Heart left ventricle (tissue), 13 donors: Measurements from ENCODE around the gene ITPK1.
A peak's percentile ranks its signal among the peaks of the same experiment; 100 is the strongest.

Source experiments
- CTCF ChIP-seq, 12 donors: fragments of 200-600 bp; sonication (generic) in 4 of 12; IDR thresholded peaks; one replicate each; pipeline versions ENCODE4 v1.5.0 to v1.8.0; 2018 to 2022; ENCODE audit warnings: antibody characterized with exemption in 12 of 12, mild to moderate bottlenecking in 5 of 12
- POLR2A ChIP-seq, 2 donors: fragments of 450-650 bp; IDR thresholded peaks; one replicate each; pipeline ENCODE4 v1.6.1; 2017; ENCODE audit warnings: antibody characterized with exemption in 2 of 2, mild to moderate bottlenecking in 2 of 2, moderate library complexity in 2 of 2
- donor health status: ischemic (EF 13 %, LVEDD 7.1; RV severe dilation, severe dysfunction).
- donor health status: DM: no; HTN: yes; CAD: no.
- donor health status: DM: no; HTN: no; CAD: no.
- donor health status: ischemic (EF 25% LVEDD 6.9; RV normal size, moderate dysfunction).
- donor health status: ischemic (EF 25% LVEDD 5.7; RV mildly dilated, moderate dysfunction).
- donor health status: ischemic (EF 35%, LVEDD 5.7; RV mildly dilated, moderate dysfunction).
- donor health status: nonischemic (EF 11% LVEDD 7.7; RV severe dilation, severe dysfunction).
- donor health status: DM: yes; HTN: yes; CAD: no.
- donor health status: PGD.
- donor health status: ischemic (EF 29% LVEDD 5.4; RV normal size, mild dysfunction).
- donor health status: nonischemic (EF 23%, LVEDD 6.1; RV moderate dilation, normal function).

GRCh38 chr14:93112891-93113677 lies 2.6 kb downstream of the ITPK1 start:
- TF ChIP-seq CTCF (IDR thresholded peaks at IDR 0.05), result peak; percentile 74 to 93 (median 82)
- no peak for TF ChIP-seq POLR2A (IDR thresholded peaks at IDR 0.05)
